ENCODE data around the gene TBC1D23. TPM values are rescaled to one million over a fixed set of nuclear protein-coding genes. Genes with fewer than 3 reads are reported as not detected.

The TBC1D23 gene
- total RNA-seq: 35.3 and 38.9 TPM in 2 replicates
- long read RNA-seq, transcript TBC1D23-202 (19 exons, 3,677 nt): major isoform, 224 of 338 reads
- long read RNA-seq, partial matches to known transcripts: 66 of 338 reads
- long read RNA-seq, other reads (novel, unspliced or antisense): 45 of 338 reads

- Mint-ChIP-seq H3K36me3 (ENCODE audit: unreplicated experiment) (no peaks in the 10 kb centered on the region), H3K4me3 (ENCODE audit: unreplicated experiment) (peak within 1 kb of the TSS; percentile 88), H3K27ac (ENCODE audit: unreplicated experiment) (peak within 1 kb of the TSS; percentile 97), H3K4me1 (ENCODE audit: unreplicated experiment) (peaks cover 57% of the 10 kb centered on the region), H3K27me3 (ENCODE audit: unreplicated experiment) (no peaks in the 10 kb centered on the region), H3K9me3 (ENCODE audit: unreplicated experiment) (no peaks in the 10 kb centered on the region)
- TF ChIP-seq, protein P1, sequence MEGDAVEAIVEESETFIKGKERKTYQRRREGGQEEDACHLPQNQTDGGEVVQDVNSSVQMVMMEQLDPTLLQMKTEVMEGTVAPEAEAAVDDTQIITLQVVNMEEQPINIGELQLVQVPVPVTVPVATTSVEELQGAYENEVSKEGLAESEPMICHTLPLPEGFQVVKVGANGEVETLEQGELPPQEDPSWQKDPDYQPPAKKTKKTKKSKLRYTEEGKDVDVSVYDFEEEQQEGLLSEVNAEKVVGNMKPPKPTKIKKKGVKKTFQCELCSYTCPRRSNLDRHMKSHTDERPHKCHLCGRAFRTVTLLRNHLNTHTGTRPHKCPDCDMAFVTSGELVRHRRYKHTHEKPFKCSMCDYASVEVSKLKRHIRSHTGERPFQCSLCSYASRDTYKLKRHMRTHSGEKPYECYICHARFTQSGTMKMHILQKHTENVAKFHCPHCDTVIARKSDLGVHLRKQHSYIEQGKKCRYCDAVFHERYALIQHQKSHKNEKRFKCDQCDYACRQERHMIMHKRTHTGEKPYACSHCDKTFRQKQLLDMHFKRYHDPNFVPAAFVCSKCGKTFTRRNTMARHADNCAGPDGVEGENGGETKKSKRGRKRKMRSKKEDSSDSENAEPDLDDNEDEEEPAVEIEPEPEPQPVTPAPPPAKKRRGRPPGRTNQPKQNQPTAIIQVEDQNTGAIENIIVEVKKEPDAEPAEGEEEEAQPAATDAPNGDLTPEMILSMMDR (IDR thresholded peaks at IDR 0.05): peak; percentile 15
- peak; percentile 99 for DNase-seq (ENCODE audit: extremely low spot score, unreplicated experiment)
Observed at GRCh38 chr3:100260685-100261484, at the start of gene TBC1D23. TSS of gene TBC1D23 (plus strand) at chr3:100260992. CDS start at chr3:100261019, 27 bp downstream.

- H3K36me3 Mint-ChIP-seq (ENCODE audit: unreplicated experiment): no peaks in the 10 kb centered on the region
- peaks cover 9% of the 10 kb centered on the region for H3K4me1 Mint-ChIP-seq (ENCODE audit: unreplicated experiment)
- DNase-seq (ENCODE audit: extremely low spot score, unreplicated experiment): no peak
- H3K27me3 Mint-ChIP-seq (ENCODE audit: unreplicated experiment): no peaks in the 10 kb centered on the region
- H3K27ac Mint-ChIP-seq (ENCODE audit: unreplicated experiment): no peak overlapping the region
- no peak overlapping the region for H3K4me3 Mint-ChIP-seq (ENCODE audit: unreplicated experiment)
- TF ChIP-seq, protein P1 (IDR thresholded peaks at IDR 0.05): no peak
- H3K9me3 Mint-ChIP-seq (ENCODE audit: unreplicated experiment): peaks cover under 1% of the 10 kb centered on the region
Observed at GRCh38 chr3:100213891-100214573, 46.8 kb upstream of the TBC1D23 start.

DNA sequence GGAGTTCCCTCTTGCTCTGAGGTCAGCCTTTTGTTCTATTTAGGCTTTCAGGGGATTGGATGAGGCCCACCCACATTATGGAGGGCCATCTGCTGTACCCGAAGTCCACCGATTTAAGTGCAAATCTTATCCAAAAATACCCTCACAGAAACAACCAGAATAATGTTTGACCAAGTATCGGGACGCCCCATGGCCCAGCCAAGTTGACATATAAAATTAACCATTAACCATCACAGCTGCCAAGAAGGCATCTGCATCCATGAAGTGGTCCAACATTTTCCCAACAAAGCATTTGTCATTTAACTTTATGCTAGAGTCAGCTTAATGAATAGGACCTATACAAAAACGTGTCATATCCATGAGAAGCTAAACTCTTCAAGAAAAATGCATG is 46.2 kb upstream of the TBC1D23 start:
- Mint-ChIP-seq H3K27ac (ENCODE audit: unreplicated experiment) (no peak overlapping the region), H3K27me3 (ENCODE audit: unreplicated experiment) (no peaks in the 10 kb centered on the region), H3K9me3 (ENCODE audit: unreplicated experiment) (peaks cover 6% of the 10 kb centered on the region), H3K4me1 (ENCODE audit: unreplicated experiment) (peaks cover 9% of the 10 kb centered on the region), H3K36me3 (ENCODE audit: unreplicated experiment) (no peaks in the 10 kb centered on the region), H3K4me3 (ENCODE audit: unreplicated experiment) (no peak overlapping the region)
- TF ChIP-seq, protein P1 (IDR thresholded peaks at IDR 0.05): no peak
- DNase-seq (ENCODE audit: extremely low spot score, unreplicated experiment): no peak

- H3K4me1 Mint-ChIP-seq (ENCODE audit: unreplicated experiment): no peaks in the 10 kb centered on the region
- peaks cover 5% of the 10 kb centered on the region for H3K36me3 Mint-ChIP-seq (ENCODE audit: unreplicated experiment)
- no peak overlapping the region for H3K4me3 Mint-ChIP-seq (ENCODE audit: unreplicated experiment)
- TF ChIP-seq, protein P1 (IDR thresholded peaks at IDR 0.05): no peak
- H3K9me3 Mint-ChIP-seq (ENCODE audit: unreplicated experiment): peaks cover 15% of the 10 kb centered on the region
- no peak for DNase-seq (ENCODE audit: extremely low spot score, unreplicated experiment)
- H3K27ac Mint-ChIP-seq (ENCODE audit: unreplicated experiment): no peak overlapping the region
- no peaks in the 10 kb centered on the region for H3K27me3 Mint-ChIP-seq (ENCODE audit: unreplicated experiment)
Observed at GRCh38 chr3:100216713-100217112, 44.1 kb upstream of the TBC1D23 start.

GRCh38 chr3:100221159-100221558 is 39.6 kb upstream of the TBC1D23 start:
- no peaks in the 10 kb centered on the region for H3K4me1 Mint-ChIP-seq (ENCODE audit: unreplicated experiment)

More at GRCh38 chr3:100221159-100221558, 39.6 kb upstream of the TBC1D23 start:
- TF ChIP-seq, protein P1 (IDR thresholded peaks at IDR 0.05): no peak
- H3K27me3 Mint-ChIP-seq (ENCODE audit: unreplicated experiment): no peaks in the 10 kb centered on the region
- H3K36me3 Mint-ChIP-seq (ENCODE audit: unreplicated experiment): peaks cover 5% of the 10 kb centered on the region
- no peak overlapping the region for H3K4me3 Mint-ChIP-seq (ENCODE audit: unreplicated experiment)
- H3K9me3 Mint-ChIP-seq (ENCODE audit: unreplicated experiment): peaks cover 15% of the 10 kb centered on the region
- no peak for DNase-seq (ENCODE audit: extremely low spot score, unreplicated experiment)
- no peak overlapping the region for H3K27ac Mint-ChIP-seq (ENCODE audit: unreplicated experiment)

All from osteocyte (in vitro differentiated cells).